NCI-H526 treated with DMSO at 0.1 percent for 48 hours (cell line): ENCODE results near the gene FUT3.

Experiments
- DNase-seq: peaks from one replicate; lab custom pipeline; 2025; lab: John Stamatoyannopoulos, UW

Gene FUT3

DNA sequence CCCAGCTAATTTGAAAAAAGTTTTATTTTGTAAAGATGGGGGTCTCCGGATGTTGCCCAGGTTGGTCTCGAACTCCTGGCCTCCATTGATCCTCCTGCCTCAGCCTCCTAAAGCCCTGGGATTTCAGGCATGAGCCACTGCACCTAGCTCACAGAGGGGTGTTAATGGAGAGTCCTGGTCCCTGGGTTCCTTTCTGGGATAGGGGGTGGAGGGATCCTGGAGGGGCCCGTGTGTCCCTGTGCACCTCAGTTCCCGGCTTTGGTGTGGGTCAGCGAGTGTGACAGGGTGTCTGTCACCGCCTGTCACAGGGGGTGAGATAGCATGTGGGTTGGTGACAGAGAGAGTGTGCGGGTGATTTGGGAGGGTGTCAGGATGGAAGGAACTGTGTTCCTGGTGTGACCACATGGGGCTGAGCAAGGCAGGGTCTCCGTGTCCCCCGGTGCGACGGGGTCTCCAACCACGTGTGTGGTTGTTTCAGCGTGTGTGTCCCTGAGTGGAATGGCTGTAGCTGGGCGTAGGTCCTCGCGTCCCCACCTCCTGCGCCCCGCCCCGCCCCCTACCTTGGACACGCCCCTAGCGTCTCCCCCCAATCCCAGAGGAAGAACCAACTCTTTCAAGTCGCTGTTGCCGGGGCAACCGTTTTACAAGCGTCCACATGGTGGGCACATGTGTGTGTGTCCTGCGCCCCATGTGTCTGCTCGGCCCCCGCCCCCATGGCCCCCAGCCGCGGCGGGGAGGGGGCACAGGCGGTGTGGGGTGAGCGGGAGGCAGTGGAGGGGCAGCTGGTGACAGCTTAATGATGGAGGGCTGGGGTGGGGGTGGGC is 49.2 kb downstream of the FUT3 start:
- no peak for DNase-seq

DNA sequence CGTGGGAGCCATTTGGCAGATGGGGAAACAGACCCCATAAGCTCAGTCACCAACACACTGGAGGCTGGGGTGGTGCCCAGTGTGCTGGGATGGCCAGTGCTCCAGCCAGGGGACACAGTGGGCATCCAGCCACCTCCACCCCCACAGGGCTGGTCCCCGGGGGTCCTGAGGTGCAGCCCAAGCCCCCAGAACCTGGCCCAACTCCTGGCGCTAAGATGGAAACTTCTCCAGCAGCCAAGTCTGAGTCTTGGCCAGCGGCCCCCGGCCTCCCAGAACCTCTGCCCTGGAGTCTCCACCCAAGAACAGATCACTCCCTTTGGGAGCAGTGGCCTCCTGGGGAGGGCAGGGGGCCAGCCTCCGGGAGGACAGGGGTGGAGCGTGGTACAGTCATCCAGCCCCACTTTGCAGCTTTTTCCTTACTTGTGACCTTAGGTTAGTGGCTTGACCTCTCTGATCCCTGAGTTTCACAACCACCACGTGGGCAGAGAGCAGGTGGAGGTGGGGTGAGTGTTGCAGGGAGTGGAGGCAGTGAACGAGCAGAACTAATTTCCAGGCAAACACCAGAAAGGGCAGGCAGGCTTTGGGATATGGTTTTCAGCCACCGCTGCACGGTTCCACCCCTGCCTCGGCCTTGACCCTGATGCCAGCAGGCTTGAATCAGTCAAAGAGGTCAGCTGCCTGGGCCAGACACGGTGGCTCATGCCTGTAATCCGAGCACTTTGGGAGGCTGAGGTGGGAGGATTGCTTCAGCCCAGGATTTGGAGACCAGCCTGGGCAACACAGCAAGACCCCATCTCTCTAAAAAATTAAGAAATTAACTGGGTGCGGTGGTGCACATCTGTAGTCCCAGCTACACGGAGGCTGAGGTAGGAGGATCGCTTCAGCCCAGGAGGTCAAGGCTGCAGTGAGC is 50.6 kb downstream of the FUT3 start:
- DNase-seq = no peak

GRCh38 chr19:5799247-5800241 is 51.7 kb downstream of the FUT3 start:
- DNase-seq = no peak

GRCh38 chr19:5798244-5798643 is 53.0 kb downstream of the FUT3 start:
- no peak for DNase-seq

DNA sequence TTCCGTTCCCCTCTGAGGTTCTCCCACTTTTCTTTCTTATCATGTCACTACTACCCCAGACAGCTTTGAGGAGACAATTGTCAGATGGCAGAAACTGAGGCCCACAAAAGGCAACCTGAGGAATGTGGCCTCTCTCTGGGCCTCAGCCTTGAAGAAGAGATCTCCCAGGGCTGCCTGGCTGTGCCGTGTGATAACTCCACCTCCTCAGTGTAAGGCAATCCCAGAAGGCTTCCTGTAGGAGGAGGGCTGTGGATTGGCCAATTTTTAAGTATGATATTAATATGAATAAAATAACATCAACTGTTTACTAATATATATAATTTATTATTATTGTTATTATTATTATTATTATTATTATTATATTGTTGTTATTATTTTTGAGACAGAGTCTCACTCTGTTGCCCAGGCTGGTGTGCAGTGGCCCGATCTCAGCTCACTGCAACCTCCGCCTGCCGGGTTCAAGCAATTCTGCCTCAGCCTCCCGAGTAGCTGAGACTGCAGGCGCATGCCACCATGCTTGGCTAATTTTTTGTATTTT is 55.8 kb downstream of the FUT3 start:
- DNase-seq = no peak

- DNase-seq = no peak
Measured at GRCh38 chr19:5793188-5793587, 58.1 kb downstream of the FUT3 start.
